Upper lobe of left lung (tissue), 4 donors: ENCODE results near the gene ATP4A.

Experiments used
- EP300 ChIP-seq, 4 donors: sonication (generic); formaldehyde crosslinking; IDR thresholded peaks; one replicate each; pipeline ENCODE4 v1.5.1; 2017; ENCODE audit warnings: antibody characterized with exemption in 4 of 4, control low read depth in 2 of 4
- POLR2A ChIP-seq, 4 donors: fragments of 450-650 bp; IDR thresholded peaks; one replicate each; pipeline ENCODE4 v1.5.1; 2016 to 2017; ENCODE audit warnings: antibody characterized with exemption in 4 of 4, mild to moderate bottlenecking in 2 of 4
- POLR2AphosphoS5 ChIP-seq, 2 donors: sonication (generic); formaldehyde crosslinking; IDR thresholded peaks; one replicate each; pipeline ENCODE4 v1.5.1; 2017; ENCODE audit warnings: antibody characterized with exemption in 2 of 2
- TF ChIP-seq, protein P1 (sequence below), 6 experiments: fragments of 450-650 bp in 4 of 6; fragments of 200-600 bp in 2 of 6; sonication (generic) in 2 of 6; IDR thresholded peaks; one replicate each; pipeline ENCODE4 v1.5.1; 2016 to 2019; ENCODE audit warnings: antibody characterized with exemption in 6 of 6

DNA sequence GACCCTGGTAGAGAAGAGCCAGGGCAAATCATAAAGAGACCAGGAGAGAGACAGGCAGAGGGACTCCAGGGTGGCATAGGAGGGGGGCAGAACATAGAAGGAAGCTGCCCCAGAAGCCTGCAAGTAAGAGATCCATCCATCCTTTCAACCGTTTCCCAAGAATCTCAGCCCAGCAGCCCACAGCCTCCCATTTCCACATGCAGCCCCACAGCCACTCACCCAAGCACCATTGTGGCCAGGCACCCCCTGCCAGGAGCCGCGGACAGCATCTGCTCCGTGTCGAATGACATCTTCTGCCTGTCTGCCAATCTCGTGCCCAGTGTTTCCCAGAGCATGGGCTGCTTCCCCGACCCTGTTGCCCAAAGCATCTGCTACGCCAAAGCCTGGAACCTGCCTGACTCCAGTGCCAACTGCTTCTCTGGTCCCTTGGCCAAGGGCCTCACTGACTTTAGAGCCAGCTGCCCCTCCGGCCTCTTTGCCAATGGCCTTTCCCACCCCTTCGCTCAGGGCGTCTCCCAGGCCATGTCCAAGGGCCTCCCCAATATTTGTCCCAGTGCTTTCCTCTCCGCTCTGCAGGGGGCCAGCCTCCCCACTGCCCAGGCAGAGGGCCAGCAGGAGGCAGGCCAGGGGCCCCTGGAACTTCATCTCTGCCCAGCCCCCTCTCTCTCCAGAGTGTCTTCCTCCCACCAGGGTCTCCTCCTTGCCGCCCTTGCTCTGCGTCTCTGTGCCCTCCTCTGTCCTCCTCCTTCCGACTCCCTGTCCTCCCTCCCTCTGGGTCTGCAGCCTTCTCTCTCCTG lies 50.4 kb downstream of the ATP4A start:
- no peak for TF ChIP-seq POLR2A (IDR thresholded peaks at IDR 0.05)
- TF ChIP-seq, protein P1, sequence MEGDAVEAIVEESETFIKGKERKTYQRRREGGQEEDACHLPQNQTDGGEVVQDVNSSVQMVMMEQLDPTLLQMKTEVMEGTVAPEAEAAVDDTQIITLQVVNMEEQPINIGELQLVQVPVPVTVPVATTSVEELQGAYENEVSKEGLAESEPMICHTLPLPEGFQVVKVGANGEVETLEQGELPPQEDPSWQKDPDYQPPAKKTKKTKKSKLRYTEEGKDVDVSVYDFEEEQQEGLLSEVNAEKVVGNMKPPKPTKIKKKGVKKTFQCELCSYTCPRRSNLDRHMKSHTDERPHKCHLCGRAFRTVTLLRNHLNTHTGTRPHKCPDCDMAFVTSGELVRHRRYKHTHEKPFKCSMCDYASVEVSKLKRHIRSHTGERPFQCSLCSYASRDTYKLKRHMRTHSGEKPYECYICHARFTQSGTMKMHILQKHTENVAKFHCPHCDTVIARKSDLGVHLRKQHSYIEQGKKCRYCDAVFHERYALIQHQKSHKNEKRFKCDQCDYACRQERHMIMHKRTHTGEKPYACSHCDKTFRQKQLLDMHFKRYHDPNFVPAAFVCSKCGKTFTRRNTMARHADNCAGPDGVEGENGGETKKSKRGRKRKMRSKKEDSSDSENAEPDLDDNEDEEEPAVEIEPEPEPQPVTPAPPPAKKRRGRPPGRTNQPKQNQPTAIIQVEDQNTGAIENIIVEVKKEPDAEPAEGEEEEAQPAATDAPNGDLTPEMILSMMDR (IDR thresholded peaks at IDR 0.05) = no peak
- no peak for TF ChIP-seq EP300 (IDR thresholded peaks at IDR 0.05)
- TF ChIP-seq POLR2AphosphoS5 (IDR thresholded peaks at IDR 0.05) = no peak
